ENCODE results near the gene CHSY1.

DNA sequence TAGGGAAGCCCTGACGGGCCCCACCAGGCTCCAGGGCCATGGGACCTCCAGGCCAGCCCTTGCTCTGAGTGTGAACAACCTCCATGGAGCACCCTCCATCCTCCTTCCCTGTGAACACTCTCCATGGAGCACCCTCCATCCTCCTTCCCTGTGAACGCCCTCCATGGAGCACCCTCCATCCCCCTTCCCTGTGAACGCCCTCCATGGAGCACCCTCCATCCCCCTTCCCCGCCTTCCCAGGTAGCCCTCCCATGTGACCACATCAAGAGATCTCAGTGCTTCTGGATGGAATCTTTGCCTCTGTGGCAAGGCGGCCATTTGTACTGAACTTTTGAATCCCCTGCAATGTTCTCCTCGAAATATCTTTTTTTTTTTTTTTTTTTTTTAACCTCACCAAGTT is 66.5 kb downstream of the CHSY1 start:
- TF ChIP-seq, protein P1, sequence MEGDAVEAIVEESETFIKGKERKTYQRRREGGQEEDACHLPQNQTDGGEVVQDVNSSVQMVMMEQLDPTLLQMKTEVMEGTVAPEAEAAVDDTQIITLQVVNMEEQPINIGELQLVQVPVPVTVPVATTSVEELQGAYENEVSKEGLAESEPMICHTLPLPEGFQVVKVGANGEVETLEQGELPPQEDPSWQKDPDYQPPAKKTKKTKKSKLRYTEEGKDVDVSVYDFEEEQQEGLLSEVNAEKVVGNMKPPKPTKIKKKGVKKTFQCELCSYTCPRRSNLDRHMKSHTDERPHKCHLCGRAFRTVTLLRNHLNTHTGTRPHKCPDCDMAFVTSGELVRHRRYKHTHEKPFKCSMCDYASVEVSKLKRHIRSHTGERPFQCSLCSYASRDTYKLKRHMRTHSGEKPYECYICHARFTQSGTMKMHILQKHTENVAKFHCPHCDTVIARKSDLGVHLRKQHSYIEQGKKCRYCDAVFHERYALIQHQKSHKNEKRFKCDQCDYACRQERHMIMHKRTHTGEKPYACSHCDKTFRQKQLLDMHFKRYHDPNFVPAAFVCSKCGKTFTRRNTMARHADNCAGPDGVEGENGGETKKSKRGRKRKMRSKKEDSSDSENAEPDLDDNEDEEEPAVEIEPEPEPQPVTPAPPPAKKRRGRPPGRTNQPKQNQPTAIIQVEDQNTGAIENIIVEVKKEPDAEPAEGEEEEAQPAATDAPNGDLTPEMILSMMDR (IDR thresholded peaks at IDR 0.05 in 8 of 11, conservative IDR thresholded peaks at IDR 0.05 in 3 of 11), result no peak
- TF ChIP-seq POLR2A (IDR thresholded peaks at IDR 0.05), result no peak
- no peak for TF ChIP-seq POLR2AphosphoS5 (IDR thresholded peaks at IDR 0.05)
